Measurements from ENCODE around the gene LRRC4B.
A peak's percentile ranks its signal among the peaks of the same experiment; 100 is the strongest.

The LRRC4B gene

DNA sequence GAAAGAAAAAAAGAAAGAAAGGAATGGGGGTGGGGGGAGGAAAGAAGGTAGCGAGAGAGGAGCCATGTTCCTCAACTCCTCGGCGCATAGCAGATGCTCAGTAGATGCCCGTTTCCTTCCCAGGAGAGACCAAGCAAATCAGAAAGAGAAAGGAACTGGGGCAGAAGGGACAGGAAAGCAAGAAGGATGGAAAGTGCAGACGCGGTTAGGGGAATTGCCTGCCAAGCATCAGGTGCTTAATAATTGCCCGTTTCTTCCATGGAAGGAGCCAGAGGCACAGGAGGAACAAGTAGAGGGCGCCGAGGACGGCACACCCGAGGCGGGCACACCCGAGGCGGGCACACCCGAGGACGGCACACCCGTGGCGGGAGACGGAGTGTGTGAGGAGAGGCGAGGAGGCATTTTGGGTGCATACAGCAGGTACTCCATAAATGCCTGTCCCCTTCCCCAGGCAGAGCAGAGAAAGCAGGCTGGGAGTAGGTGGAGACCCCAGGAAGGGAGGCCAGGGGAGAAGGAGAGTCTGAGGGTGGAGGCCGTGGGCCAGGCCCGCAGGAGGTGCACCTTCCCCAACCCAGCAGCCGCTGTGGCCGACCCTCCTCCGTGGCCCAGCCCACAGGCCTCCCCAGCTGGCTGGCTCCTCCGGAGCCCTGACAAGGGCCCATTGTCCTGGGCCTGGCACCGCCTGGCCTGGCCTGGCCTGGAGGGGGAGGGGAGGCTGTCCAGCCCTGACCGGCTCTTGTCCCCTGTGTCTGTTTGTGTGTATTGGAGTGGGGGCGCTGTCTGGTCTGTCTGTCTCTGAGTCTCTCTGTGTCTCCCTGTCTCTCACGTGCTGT lies 71.8 kb downstream of the LRRC4B start:
- Histone ChIP-seq H3K4me3 (ENCODE audit: low read depth, low read length) (no peak overlapping the region), H3K9me3 (ENCODE audit: control insufficient read depth, insufficient read depth, low read depth, low read length) (no peaks in the 10 kb centered on the region), H3K4me1 (ENCODE audit: control insufficient read depth, insufficient read depth, low read length) (peaks cover 7% of the 10 kb centered on the region), H3K36me3 (ENCODE audit: control insufficient read depth in 2 of 2, insufficient read depth in 1 of 2, low read length in 2 of 2) (no peaks in the 10 kb centered on the region), H3K27ac (ENCODE audit: extremely low read depth, low read depth, low read length) (no peak overlapping the region)
- ChIA-PET CTCF (interaction anchor here (0.5 to 0.7 kb wide), 4 partner anchors 23 to 586 kb away, joined by 3 to 4 read pairs (median 4); no protein-coding TSS in a partner anchor), POLR2A (interaction anchor here (0.6 to 1.5 kb wide), 2 partner anchors 15 to 242 kb away, joined by 3 to 8 read pairs; partner anchors contain the start of gene JOSD2)
- no peak for TF ChIP-seq ZSCAN30 (tag by site-specific recombination; IDR thresholded peaks at IDR 0.05)
- TF ChIP-seq ZNF366 (tag by site-specific recombination; conservative IDR thresholded peaks at IDR 0.05): peak; percentile 30
- TF ChIP-seq PRDM1 (tag by site-specific recombination; IDR thresholded peaks at IDR 0.05): peak; percentile 84
- no peak for TF ChIP-seq ZNF561 (tag by site-specific recombination; IDR thresholded peaks at IDR 0.05; ENCODE audit: borderline replicate concordance)
- no peak for TF ChIP-seq ZNF600 (tag by site-specific recombination; IDR thresholded peaks at IDR 0.05)
- no peak for TF ChIP-seq ZNF174 (tag by site-specific recombination; IDR thresholded peaks at IDR 0.05)
- TF ChIP-seq ZNF792 (tag by site-specific recombination; IDR thresholded peaks at IDR 0.05): peak; percentile 97
- no peak for TF ChIP-seq ZBTB21 (tag by site-specific recombination; IDR thresholded peaks at IDR 0.05)
- TF ChIP-seq, protein P1, sequence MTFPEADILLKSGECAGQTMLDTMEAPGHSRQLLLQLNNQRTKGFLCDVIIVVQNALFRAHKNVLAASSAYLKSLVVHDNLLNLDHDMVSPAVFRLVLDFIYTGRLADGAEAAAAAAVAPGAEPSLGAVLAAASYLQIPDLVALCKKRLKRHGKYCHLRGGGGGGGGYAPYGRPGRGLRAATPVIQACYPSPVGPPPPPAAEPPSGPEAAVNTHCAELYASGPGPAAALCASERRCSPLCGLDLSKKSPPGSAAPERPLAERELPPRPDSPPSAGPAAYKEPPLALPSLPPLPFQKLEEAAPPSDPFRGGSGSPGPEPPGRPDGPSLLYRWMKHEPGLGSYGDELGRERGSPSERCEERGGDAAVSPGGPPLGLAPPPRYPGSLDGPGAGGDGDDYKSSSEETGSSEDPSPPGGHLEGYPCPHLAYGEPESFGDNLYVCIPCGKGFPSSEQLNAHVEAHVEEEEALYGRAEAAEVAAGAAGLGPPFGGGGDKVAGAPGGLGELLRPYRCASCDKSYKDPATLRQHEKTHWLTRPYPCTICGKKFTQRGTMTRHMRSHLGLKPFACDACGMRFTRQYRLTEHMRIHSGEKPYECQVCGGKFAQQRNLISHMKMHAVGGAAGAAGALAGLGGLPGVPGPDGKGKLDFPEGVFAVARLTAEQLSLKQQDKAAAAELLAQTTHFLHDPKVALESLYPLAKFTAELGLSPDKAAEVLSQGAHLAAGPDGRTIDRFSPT (tag by site-specific recombination; IDR thresholded peaks at IDR 0.05): peak; percentile 63; the same call in 1 of the 2 replicates
- TF ChIP-seq, protein P2, sequence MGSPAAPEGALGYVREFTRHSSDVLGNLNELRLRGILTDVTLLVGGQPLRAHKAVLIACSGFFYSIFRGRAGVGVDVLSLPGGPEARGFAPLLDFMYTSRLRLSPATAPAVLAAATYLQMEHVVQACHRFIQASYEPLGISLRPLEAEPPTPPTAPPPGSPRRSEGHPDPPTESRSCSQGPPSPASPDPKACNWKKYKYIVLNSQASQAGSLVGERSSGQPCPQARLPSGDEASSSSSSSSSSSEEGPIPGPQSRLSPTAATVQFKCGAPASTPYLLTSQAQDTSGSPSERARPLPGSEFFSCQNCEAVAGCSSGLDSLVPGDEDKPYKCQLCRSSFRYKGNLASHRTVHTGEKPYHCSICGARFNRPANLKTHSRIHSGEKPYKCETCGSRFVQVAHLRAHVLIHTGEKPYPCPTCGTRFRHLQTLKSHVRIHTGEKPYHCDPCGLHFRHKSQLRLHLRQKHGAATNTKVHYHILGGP (tag by site-specific recombination; IDR thresholded peaks at IDR 0.05): no peak
- TF ChIP-seq ZNF558 (tag by site-specific recombination; IDR thresholded peaks at IDR 0.05): no peak
- TF ChIP-seq ZNF433 (tag by site-specific recombination; IDR thresholded peaks at IDR 0.05; ENCODE audit: low read depth): no peak
- TF ChIP-seq, protein P3, sequence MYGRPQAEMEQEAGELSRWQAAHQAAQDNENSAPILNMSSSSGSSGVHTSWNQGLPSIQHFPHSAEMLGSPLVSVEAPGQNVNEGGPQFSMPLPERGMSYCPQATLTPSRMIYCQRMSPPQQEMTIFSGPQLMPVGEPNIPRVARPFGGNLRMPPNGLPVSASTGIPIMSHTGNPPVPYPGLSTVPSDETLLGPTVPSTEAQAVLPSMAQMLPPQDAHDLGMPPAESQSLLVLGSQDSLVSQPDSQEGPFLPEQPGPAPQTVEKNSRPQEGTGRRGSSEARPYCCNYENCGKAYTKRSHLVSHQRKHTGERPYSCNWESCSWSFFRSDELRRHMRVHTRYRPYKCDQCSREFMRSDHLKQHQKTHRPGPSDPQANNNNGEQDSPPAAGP (tag by site-specific recombination; IDR thresholded peaks at IDR 0.05): no peak
- no peak for TF ChIP-seq ZNF768 (tag by site-specific recombination; IDR thresholded peaks at IDR 0.05)
- peak; percentile 96 for TF ChIP-seq KLF1 (tag by site-specific recombination; IDR thresholded peaks at IDR 0.05)
- TF ChIP-seq ZNF223 (tag by site-specific recombination; IDR thresholded peaks at IDR 0.05): no peak
- TF ChIP-seq, protein P4, sequence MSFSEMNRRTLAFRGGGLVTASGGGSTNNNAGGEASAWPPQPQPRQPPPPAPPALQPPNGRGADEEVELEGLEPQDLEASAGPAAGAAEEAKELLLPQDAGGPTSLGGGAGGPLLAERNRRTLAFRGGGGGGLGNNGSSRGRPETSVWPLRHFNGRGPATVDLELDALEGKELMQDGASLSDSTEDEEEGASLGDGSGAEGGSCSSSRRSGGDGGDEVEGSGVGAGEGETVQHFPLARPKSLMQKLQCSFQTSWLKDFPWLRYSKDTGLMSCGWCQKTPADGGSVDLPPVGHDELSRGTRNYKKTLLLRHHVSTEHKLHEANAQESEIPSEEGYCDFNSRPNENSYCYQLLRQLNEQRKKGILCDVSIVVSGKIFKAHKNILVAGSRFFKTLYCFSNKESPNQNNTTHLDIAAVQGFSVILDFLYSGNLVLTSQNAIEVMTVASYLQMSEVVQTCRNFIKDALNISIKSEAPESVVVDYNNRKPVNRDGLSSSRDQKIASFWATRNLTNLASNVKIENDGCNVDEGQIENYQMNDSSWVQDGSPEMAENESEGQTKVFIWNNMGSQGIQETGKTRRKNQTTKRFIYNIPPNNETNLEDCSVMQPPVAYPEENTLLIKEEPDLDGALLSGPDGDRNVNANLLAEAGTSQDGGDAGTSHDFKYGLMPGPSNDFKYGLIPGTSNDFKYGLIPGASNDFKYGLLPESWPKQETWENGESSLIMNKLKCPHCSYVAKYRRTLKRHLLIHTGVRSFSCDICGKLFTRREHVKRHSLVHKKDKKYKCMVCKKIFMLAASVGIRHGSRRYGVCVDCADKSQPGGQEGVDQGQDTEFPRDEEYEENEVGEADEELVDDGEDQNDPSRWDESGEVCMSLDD (tag by site-specific recombination; IDR thresholded peaks at IDR 0.05): no peak
- peak; percentile 67; the same call in 1 of the 2 replicates for TF ChIP-seq KLF8 (tag by site-specific recombination; IDR thresholded peaks at IDR 0.05)
- no peak for TF ChIP-seq ZNF626 (tag by site-specific recombination; IDR thresholded peaks at IDR 0.05)
- no peak for TF ChIP-seq ZFP37 (tag by site-specific recombination; IDR thresholded peaks at IDR 0.05)
- peak; percentile 59; the same call in 1 of the 2 replicates for TF ChIP-seq EGR2 (tag by site-specific recombination; IDR thresholded peaks at IDR 0.05; ENCODE audit: low read depth)
- TF ChIP-seq ZFHX2 (tag by site-specific recombination; conservative IDR thresholded peaks at IDR 0.05): peak; percentile 64
